Epithelial cell of esophagus (primary cell): ENCODE measurements around the gene PIK3C2G.

Source experiments
- DNase-seq: peaks from one replicate; pipeline ENCODE4 v3.0.0; 2010; ENCODE audit warnings: low read depth
- H3K4me3 ChIP-seq: 2 replicates; pipeline ENCODE4 v1.5.1; 2011; ENCODE audit warnings: mild to moderate bottlenecking, low read length, control low read depth
- CTCF ChIP-seq: IDR thresholded peaks from 2 replicates; pipeline ENCODE4 v1.5.1; 2011; ENCODE audit warnings: low read depth, mild to moderate bottlenecking, low read length, control low read depth, inconsistent platforms; ENCODE audit not compliant: insufficient read depth; ENCODE audit errors: missing control alignments

Gene PIK3C2G

DNA sequence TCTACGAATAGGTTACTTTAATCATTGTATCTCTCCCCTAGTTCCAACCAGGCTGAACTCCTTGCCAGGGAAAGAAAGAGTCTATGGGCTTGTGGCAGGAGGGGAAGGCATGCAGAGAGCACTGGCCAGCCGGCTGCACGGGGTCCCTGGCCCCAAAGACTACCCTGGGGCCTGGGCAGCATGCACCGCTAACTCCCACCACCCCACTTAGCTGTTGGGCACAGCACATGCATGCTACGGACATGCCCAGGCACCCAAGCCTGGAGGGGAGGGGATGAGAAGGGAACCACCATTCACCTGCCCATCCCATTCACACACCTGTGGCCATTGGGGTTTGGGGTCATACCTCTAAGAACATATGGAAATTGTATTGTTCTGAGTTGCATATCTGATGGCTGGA lies 94.1 kb downstream of the PIK3C2G start:
- H3K4me3 ChIP-seq: no peak overlapping the region
- no peak for DNase-seq
- TF ChIP-seq CTCF: no peak

DNA sequence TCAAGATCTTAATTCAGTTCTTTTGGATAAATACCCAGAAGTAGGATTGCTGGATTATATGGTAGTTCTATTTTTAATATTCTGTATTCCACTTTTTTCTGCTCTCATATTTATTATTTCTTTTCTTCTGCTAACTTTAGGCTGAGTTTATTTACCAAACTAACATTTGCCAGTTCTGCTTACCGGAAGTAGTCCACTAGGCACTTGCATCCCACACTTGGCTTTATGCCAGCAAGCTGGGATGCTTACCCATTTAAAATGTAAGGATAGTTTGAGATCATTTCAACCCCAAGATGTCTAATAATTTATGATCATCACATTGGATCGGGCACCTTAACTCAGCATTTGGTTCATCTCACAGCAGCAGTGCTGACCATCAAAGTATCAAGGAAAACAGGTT lies 96.8 kb downstream of the PIK3C2G start:
- no peak overlapping the region for H3K4me3 ChIP-seq
- TF ChIP-seq CTCF: no peak
- no peak for DNase-seq

GRCh38 chr12:18358930-18359329 lies 97.6 kb downstream of the PIK3C2G start:
- no peak for TF ChIP-seq CTCF
- DNase-seq: no peak
- H3K4me3 ChIP-seq: no peak overlapping the region

DNA sequence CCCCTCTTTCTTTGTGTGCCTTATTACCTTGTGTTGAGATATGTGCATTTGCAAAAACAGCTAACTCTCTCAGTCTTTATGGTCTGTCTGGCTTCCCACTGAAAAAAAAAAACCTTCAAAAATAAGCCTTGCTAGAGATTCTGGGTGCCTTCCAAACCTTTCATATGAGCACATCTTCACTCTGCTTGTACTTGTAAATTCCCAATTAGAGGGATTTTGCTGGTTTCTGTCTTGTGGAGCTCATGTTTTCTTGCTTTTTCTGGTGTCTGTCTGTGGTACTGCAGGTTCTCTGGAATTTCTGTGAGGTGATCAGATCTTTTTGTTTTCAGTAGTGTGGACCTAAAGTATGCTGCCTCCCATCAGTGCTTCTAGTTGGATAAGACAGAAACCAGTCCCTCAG lies 100.1 kb downstream of the PIK3C2G start:
- H3K4me3 ChIP-seq: no peak overlapping the region
- DNase-seq: no peak
- TF ChIP-seq CTCF: peak; percentile 13

DNA sequence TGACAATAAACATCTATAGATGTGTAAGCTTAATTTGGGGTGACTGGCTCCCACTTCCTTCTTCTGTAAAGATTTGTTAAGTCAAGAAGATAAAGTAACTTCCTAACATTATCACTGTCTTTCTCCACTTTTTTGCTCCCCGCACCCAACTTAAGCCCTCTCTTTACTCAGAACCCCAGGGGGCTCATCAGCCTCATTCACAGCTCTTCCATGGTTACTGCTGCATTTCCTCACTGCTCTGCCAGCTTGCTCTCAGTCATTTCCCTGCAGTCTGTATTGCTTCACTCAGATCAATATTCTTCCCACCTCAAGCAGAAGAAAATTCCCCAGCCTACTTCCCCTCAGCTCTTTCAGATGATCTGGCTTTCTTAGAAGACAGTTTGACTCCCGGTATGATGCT lies 102.0 kb downstream of the PIK3C2G start:
- no peak overlapping the region for H3K4me3 ChIP-seq
- TF ChIP-seq CTCF: no peak
- DNase-seq: no peak

- no peak for TF ChIP-seq CTCF
- no peak overlapping the region for H3K4me3 ChIP-seq
- no peak for DNase-seq
Measured at GRCh38 chr12:18368594-18368993, 107.3 kb downstream of the PIK3C2G start.

GRCh38 chr12:18373181-18373580 lies 111.9 kb downstream of the PIK3C2G start:
- no peak for TF ChIP-seq CTCF
- no peak for DNase-seq
- no peak overlapping the region for H3K4me3 ChIP-seq
